GM19351 (cell line): ENCODE measurements around the gene GPD2.

Experiments
- ATAC-seq: cut with Tn5 transposase; IDR thresholded peaks from one replicate; pipeline ENCODE4 v1.9.1; 2021; ENCODE audit warnings: mild to moderate bottlenecking, moderate library complexity; ENCODE audit not compliant: unreplicated experiment

GPD2 gene

GRCh38 chr2:156435718-156436496 lies at the start of gene GPD2:
Gene GPD2, plus strand, starts transcription at chr2:156436379. Its CDS starts 39,727 bp downstream, at chr2:156476106.
- ATAC-seq = peak; percentile 53

- no peak for ATAC-seq
These were observed 42.0 kb upstream of the GPD2 start for GRCh38 chr2:156394033-156394741.

- ATAC-seq = peak; percentile 28
These were observed 40.1 kb upstream of the GPD2 start for GRCh38 chr2:156396126-156396525.

- ATAC-seq = no peak
These were observed 39.0 kb upstream of the GPD2 start for GRCh38 chr2:156397229-156397628.

- ATAC-seq = no peak
These were observed 38.0 kb upstream of the GPD2 start for GRCh38 chr2:156398176-156398575.

GRCh38 chr2:156399224-156399949 lies 36.8 kb upstream of the GPD2 start:
- no peak for ATAC-seq

- peak; percentile 41 for ATAC-seq
These were observed 36.1 kb upstream of the GPD2 start for GRCh38 chr2:156399950-156400705.

GRCh38 chr2:156400706-156401678 lies 35.2 kb upstream of the GPD2 start:
- peak; percentile 63 for ATAC-seq

GRCh38 chr2:156401861-156402260 lies 34.3 kb upstream of the GPD2 start:
- ATAC-seq = no peak

GRCh38 chr2:156405586-156405985 lies 30.6 kb upstream of the GPD2 start:
- ATAC-seq = no peak

- ATAC-seq = peak; percentile 48
These were observed 24.3 kb upstream of the GPD2 start for GRCh38 chr2:156411835-156412234.

- no peak for ATAC-seq
These were observed 14.3 kb upstream of the GPD2 start for GRCh38 chr2:156421851-156422250.

GRCh38 chr2:156423674-156424282 lies 12.4 kb upstream of the GPD2 start:
- no peak for ATAC-seq

GRCh38 chr2:156427074-156427473 lies 9.1 kb upstream of the GPD2 start:
- ATAC-seq = no peak

- ATAC-seq = no peak
These were observed 7.0 kb upstream of the GPD2 start for GRCh38 chr2:156429211-156429610.

GRCh38 chr2:156430236-156430979 lies 5.8 kb upstream of the GPD2 start:
- ATAC-seq = peak; percentile 29

- ATAC-seq = peak; percentile 70
These were observed 5.2 kb upstream of the GPD2 start for GRCh38 chr2:156430980-156431358.

- ATAC-seq = no peak
These were observed 1.5 kb upstream of the GPD2 start for GRCh38 chr2:156434461-156435291.
